ENCODE data around the gene MAD1L1. TPM values are rescaled to one million over a fixed set of nuclear protein-coding genes. Genes with fewer than 3 reads are reported as not detected.
A peak's percentile ranks its signal among the peaks of the same experiment; 100 is the strongest.

MAD1L1 gene
- total RNA-seq, 1 experiment from 2014 or later, result 43.8 TPM

GRCh38 chr7:2082139-2082998 lies 150.4 kb downstream of the MAD1L1 start:
- Mint-ChIP-seq H3K27ac (no peak overlapping the region), H3K27me3 (ENCODE audit: low read depth) (no peaks in the 10 kb centered on the region), H3K36me3 (peaks cover 4% of the 10 kb centered on the region; the same call in 1 of the 2 replicates), H3K4me1 (peaks cover 6% of the 10 kb centered on the region), H3K9me3 (no peaks in the 10 kb centered on the region), H3K4me3 (no peak overlapping the region)
- no peak for DNase-seq (ENCODE audit: low spot score)
- ChIA-PET CTCF (interaction anchor here (0.5 to 1.4 kb wide), 5 partner anchors 93 to 418 kb away, joined by 3 to 6 read pairs (median 4); no protein-coding TSS in a partner anchor), POLR2A (interaction anchor here (0.7 to 1.0 kb wide), 2 partner anchors 108 to 457 kb away, joined by 3 read pairs; no protein-coding TSS in a partner anchor)
- TF ChIP-seq E2F4 (CRISPR knock-in tag; IDR thresholded peaks at IDR 0.05; ENCODE audit: borderline replicate concordance, low read depth), result no peak
- no peak for TF ChIP-seq CREB1 (CRISPR knock-in tag; IDR thresholded peaks at IDR 0.05)
- no peak for TF ChIP-seq CTCF (IDR thresholded peaks at IDR 0.05)
- no peak for TF ChIP-seq EMX1 (CRISPR knock-in tag; IDR thresholded peaks at IDR 0.05)
- TF ChIP-seq ATF1 (CRISPR knock-in tag; IDR thresholded peaks at IDR 0.05), result no peak
- TF ChIP-seq ARID4B (CRISPR knock-in tag; IDR thresholded peaks at IDR 0.05; ENCODE audit: borderline replicate concordance), result no peak
- no peak for TF ChIP-seq SOX15 (CRISPR knock-in tag; IDR thresholded peaks at IDR 0.05)
- ATAC-seq, result peak; percentile 11; the same call in 1 of the 2 replicates

GRCh38 chr7:2081526-2082135 lies 151.1 kb downstream of the MAD1L1 start:
- peaks cover 6% of the 10 kb centered on the region for H3K4me1 Mint-ChIP-seq
- CTCF ChIA-PET, result interaction anchor here (0.9 to 1.4 kb wide), 4 partner anchors 113 to 417 kb away, joined by 3 to 6 read pairs (median 4); no protein-coding TSS in a partner anchor

More at GRCh38 chr7:2081526-2082135, 151.1 kb downstream of the MAD1L1 start:
- Mint-ChIP-seq H3K36me3 (peaks cover 4% of the 10 kb centered on the region; the same call in 1 of the 2 replicates), H3K4me3 (no peak overlapping the region), H3K9me3 (no peaks in the 10 kb centered on the region), H3K27me3 (ENCODE audit: low read depth) (no peaks in the 10 kb centered on the region), H3K27ac (peak overlapping the region; percentile 19)
- DNase-seq (ENCODE audit: low spot score), result no peak
- POLR2A ChIA-PET, result interaction anchor here (0.7 kb wide), 1 partner anchor 458 kb away, joined by 3 read pairs; no protein-coding TSS in a partner anchor
- no peak for ATAC-seq
- no peak for TF ChIP-seq FOXK1 (CRISPR knock-in tag; IDR thresholded peaks at IDR 0.05)
- TF ChIP-seq E2F1 (CRISPR knock-in tag; IDR thresholded peaks at IDR 0.05), result no peak
- no peak for TF ChIP-seq NR3C1 (CRISPR knock-in tag; conservative IDR thresholded peaks at IDR 0.05; ENCODE audit: low read depth)
- no peak for TF ChIP-seq ZNF671 (CRISPR knock-in tag; IDR thresholded peaks at IDR 0.05)
- no peak for TF ChIP-seq E2F4 (CRISPR knock-in tag; IDR thresholded peaks at IDR 0.05; ENCODE audit: borderline replicate concordance, low read depth)
- TF ChIP-seq ZBTB21 (CRISPR knock-in tag; IDR thresholded peaks at IDR 0.05; ENCODE audit: borderline replicate concordance), result no peak
- no peak for TF ChIP-seq AFF4 (CRISPR knock-in tag; IDR thresholded peaks at IDR 0.05; ENCODE audit: borderline replicate concordance)
- no peak for TF ChIP-seq MAX (CRISPR knock-in tag; IDR thresholded peaks at IDR 0.05)
- TF ChIP-seq ZNF138 (CRISPR knock-in tag; conservative IDR thresholded peaks at IDR 0.05), result no peak
- TF ChIP-seq ZSCAN18 (CRISPR knock-in tag; IDR thresholded peaks at IDR 0.05), result no peak
